AML-193 (cell line): ENCODE measurements around the gene SNRPA.
"Not testable (repeated sequence)": the region's sequence is repeated elsewhere in the genome, so short reads cannot be mapped to it uniquely, and the experiment has no call there.

Experiments used
- DNase-seq, 2 experiments: peaks; one replicate each; lab custom pipeline; 2025; lab: John Stamatoyannopoulos, UW

Gene SNRPA

DNA sequence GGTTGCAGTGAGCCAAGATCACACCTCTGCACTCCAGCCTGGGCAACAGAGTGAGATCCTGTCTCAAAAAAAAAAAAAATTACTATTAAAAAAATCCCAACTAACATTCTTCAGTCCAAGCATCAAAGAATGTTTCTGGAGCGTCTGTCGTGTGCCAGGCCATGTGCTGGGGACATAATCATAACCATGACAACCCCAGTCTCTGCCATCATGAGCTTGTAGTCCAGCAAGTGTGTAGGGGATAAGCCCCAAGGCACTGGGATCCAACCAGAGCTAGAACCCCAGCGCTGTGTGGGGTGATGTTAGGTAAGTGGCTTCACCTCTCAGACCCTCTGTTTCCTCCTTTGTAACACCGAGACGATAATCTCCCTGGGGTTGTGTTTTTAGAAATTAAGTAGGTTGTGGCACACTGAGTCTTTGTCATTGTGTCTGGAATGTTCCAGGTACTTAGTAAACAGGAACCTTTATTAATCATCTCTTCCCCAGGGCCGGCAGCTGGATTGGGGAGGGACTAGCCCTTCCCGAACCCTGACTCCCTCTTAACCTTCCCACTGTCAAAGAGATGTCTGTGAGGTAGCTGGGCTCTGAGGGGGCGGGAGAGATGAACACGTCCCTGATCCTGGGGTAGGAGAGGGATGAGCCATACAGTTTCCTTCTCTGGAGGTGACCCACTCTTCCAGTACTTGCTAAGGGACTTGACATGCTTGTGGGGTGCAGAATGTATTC is 28.9 kb upstream of the SNRPA start:
- DNase-seq, result no peak

DNA sequence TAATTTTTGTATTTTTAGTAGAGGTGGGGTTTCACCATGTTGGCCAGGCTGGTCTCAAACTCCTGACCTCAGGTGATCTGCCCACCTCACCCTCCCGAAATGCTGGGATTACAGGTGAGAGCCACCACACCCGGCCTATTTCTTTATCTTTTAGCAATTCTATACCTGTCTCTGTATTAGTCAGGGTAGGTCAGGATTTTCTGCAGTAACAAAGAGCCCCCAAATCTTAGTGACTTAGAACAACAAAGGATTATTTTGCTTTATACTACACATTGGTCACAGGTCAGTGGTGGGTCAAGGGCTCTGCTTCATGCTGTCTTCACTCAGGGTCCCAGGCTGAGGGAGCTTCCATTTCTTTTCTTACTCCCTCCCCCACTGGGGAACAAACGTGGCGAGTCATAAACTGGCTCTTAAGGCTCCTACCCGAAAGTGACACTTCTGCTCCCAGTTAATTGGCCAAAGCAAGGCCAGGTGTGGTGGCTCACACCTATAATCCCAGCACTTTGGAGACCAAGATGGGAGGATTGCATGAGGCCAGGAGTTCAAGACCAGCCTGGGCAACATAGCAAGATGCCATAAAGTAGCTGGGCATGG is 27.2 kb upstream of the SNRPA start:
- no peak for DNase-seq

DNA sequence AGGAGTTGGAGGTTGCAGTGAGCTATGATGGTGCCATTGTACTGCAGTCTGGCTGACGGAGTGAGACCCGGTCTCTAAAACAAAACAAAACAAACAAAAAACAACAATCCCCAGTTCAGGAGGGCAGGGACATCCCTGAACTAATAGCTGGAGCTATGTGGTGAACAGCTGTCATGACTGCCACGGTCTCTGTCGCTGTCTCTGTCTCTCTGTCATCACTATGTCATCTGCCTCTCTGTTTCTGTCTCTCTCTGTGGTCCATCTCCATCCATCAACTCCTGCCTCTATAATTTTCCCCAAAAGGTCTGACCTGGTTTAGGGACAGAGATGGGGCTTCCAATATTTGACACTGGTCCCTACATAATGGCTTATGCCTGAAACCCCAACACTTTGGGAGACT is 26.7 kb upstream of the SNRPA start:
- no peak for DNase-seq

DNA sequence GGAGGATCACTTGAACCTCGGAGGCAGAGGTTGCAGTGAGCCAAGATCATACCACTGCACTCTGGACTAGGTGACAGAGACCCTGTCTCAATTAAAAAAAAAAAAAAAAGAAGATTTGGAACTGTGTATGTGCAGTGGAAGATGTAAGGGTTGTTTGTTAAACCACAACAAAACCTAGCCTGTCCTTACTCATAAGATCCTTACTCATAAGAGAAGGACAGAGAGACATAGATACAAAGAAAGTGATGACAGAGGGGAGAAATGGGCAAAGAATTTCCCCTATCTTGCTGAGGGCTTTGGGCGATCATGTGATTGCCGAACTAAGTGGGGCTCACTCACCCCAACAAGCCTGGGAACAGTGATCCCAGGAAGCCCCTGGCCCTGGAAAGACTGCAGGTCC is 26.1 kb upstream of the SNRPA start:
- DNase-seq, result no peak

DNA sequence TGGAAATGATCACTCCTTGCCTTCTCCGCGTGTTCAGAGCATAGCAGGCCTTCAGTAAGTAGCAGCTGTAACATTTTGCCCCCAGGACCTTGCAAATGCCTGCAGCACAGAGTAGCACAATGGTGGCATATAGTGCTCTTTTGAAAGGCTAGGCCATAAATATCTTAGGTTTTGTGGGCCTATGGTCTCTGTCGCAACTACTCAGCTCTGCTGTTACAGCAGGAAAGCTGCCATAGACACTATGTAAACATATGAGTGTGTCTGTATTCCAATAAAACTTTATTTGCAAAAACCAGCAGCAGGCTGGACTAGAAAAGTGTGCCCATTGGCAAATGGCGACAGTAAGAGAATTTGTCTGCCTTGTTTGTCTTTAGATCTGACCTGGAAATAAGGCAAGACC is 24.7 kb upstream of the SNRPA start:
- no peak for DNase-seq

DNA sequence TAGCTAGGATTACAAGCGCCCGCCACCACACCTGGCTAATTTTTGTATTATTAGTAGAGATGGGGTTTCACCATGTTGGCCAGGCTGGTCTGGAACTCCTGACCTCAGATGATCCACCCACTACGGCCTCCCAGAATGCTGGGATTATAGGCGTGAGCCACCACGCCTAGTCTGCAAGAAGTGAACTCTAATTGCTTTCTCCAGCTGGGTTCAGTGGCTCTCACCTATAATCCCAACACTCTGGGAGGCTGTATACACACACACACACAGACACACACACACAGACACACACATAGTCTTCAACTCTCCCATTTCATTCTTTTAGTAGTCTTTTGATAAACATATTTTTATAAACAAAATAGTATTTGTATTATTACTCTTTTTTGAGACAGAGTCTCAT is 20.9 kb upstream of the SNRPA start:
- DNase-seq, result not testable (repeated sequence)

DNA sequence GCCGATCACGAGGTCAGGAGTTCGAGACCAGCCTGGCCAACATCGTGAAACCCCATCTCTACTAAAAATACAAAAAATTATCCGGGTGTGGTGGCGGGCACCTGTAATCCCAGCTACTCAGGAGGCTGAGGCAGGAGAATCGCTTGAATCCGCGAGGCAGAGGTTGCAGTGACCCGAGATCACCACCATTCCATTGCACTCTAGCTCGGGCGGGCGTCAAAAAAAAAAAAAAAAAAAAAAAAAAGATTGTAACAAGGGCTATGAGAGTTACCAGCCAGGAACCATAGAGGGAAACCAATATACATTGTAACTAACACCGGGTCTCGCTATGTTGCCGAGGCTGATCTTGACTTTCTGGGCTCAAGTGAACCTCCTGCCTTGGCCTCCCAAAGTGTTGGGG is 18.7 kb upstream of the SNRPA start:
- not testable (repeated sequence) for DNase-seq

DNA sequence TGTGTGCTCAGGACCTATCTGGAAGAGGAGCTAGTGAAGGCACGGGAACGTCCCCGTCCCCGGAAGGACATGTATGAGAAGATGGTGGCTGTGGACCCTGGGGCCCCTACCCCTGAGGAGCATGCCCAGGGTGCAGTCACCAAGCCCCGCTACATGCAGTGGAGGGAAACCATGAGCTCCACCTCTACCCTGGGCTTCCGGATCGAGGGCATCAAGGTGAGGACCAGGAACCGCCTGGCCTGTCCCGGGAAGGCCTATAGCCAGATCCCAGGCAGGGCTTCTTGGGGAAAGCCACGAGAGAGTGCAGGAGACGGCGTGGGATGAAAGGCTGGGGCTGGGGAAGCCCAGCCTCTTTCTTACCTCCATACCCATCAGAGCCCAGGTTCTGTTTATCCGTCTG is 17.9 kb upstream of the SNRPA start:
- no peak for DNase-seq

DNA sequence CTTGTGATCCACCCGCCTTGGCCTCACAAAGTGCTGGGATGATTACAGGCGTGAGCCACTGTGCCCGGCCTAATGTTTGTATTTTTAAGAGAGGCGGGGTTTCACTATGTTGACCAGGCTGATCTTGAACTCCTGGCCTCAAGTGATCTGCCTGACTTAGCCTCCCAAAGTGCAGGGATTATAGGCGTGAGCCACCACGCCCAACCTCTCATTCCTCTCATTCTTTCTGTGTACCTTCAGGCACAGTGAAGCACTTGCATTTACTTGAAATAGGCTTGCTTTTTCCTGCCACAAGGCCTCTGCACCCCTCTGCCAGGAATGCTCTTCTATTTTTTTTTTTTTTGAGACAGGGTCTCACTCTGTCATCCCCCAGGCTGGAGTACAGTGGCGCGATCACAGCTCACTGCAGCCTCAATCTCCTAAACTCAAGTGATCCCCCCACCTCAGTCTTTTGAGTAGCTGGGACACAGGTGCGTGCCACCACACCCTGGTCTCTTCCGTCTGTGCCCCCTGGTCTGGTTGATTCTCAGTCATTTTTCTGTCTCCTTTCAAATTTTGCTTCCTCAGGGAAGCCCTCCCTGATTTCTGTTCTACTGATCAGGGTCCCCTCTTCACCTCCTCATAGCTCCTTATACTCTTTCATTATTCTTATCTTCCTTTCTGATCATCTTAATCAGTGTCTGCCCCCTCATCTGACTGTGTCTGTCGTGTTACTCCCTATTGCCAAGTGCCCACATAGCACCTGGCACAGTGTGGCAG is 15.8 kb upstream of the SNRPA start:
- DNase-seq, result no peak

DNA sequence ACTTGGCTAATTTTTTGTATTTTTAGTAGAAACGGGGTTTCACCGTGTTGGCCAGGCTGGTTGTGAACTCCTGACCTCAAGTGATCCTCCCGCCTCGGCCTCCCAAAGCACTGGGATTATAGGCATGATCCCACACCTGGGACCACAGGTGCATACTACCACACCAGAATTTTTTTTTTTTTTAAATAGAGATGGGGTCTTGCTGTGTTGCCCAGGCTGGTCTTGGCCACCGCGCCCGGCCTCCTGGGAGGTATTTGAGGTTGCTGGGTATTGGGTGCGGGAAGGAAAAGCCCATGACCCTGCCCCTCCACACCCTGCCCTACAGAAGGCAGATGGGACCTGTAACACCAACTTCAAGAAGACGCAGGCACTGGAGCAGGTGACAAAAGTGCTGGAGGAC is 14.3 kb upstream of the SNRPA start:
- DNase-seq, result no peak

DNA sequence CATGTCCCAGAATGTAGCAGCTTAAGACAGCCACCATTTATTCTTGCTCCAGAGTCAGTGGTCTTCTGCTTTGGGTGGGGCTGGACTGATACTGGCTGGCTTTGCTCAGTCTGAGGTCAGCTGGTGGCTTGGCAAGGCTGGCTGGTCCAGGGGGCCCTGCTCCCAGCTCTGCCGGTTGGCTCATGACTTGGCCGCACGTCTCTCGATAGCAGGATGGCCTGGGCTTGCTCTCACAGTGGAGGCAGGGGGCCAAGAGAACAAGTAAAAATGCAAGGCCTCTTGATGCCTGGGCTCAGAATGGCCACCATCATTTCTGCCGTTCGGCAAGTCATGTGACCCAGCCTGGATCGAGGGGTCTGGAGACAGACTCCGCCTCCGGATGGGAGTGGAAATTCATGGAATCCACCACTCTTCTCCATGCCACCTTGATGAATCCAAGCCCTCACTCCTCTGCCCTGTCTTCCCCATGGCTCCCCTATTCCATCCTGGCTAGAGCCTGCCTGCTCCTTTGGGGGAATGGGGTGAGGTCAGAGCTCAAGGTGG is 13.8 kb upstream of the SNRPA start:
- no peak for DNase-seq

DNA sequence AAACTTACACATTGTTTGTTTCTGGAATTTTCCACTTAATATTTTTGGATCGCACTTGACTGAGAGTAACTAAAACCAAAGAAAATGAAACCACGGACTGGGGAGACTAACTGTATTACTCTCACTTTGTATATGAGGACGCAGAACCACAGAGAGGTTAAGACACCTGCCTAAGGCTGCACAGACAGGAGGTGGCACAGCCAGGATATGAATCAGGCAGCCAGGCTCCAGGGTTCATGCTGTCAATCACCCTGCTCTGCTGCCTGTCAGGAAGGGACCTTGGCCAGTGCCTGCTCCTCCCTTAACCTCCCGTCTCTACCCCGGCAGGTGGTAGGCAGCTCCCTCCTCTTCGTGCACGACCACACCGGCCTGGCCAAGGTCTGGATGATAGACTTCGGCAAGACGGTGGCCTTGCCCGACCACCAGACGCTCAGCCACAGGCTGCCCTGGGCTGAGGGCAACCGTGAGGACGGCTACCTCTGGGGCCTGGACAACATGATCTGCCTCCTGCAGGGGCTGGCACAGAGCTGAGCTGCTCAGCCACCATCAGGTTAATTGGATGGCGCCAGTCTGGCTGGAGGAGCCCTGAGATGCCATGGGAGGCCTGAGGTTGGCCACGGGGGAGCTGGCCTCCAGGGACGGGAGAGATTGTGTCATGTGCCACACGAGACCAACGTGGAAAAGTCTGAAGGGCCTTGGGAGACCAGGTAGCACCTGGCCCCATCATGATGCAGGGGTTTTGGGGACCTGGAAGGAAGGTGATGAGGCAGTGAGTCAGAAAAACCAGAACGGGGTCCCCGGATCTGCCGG is 11.8 kb upstream of the SNRPA start:
- no peak for DNase-seq

DNA sequence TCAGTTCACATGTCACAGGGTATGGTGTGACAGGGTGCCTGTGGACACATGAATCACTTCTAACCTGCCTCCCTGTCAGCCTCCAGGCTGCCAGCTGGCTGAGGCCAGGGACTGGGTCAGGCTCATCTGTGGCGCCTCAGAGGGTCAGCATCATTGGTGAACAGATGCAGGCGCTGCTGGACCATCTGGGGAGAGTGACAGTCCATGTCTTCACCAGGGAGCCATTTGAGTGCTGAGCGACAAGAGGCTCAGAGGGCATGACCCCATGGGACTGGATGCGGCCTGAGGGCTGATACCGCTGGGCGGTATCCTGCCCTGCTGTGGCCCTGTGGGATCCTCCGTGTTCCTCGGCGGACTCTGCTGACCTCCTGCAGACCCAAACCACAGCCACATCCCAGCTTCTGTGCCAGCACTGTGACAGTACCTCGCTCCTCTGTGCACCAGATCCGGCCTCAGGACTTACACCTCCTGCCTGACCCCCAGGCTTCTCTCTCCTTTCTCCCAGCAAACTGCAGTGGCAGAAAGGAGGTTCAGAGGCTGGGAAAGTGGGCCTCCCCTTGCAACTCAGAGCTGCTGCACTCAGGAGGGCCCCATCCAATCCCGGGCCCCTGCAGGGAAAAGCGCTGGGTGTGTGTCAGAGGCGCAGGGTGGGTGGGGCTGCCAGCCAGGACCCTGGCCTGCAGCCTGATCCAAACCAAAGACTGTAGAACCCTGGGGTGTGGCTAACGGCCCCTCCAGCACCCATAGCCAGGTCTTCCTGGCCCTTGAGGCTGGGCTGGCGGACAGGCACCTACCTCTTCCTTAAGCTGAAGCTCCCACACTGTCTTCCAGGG is 10.9 kb upstream of the SNRPA start:
- DNase-seq, result no peak

DNA sequence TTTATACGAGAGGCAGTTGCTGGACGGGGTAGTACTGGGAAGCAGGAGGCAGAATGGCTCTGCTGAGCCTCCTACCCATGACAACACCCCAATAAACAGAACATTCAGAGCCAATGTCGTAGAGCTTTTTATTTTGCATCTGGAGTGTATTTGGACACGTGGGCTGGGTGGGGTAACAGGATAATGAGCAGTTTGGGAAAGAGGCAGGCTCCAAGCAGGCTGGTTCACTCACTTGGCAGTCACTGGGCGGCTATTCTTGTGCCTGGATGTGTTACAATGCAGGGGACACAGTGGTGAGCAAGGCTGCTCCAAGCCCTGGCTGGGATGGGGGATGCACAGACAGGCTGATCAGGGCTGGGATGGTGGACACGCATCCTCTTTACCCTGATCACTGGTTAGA is 10.3 kb upstream of the SNRPA start:
- DNase-seq, result no peak

DNA sequence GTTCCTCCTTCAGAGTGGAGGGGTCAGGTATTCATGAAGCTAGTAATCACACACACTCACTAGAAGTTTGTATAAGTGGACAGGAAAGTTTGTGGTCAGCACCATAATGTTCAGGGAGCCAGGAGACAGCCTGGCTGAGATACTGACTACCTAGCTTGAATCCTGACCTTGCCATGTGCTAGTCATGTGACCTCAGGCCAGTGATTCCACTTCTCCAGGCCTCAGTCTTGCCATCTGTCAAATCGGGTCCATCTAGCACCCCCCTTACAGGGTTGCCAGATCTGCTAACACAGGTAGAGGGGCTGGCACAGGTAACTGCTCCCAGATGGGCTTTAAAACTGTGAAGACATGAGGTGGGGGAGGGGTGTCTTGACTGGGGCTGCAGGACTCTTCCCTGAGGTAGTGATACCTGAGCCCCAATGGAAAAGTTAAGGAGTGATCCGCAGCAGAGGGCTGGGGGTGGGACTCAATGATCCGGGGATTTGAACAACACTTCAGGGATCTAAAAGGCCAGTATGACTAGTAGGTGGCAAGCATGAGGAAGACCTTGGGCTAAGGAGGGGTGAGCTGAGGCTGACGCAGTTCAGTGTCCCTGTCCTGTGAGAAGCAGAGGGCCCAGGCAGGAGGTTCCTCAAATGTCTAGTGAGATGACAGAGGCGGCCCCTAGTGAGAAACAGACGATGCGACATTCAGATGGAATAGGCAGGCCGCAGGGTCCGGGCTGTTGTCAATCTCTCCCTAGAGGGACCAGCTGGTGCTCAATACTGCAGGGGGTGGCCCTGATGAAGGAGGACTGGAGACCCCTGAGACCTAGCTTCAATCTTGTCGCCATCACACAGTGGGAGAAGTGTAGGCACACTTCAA is 9.2 kb upstream of the SNRPA start:
- DNase-seq, result no peak

DNA sequence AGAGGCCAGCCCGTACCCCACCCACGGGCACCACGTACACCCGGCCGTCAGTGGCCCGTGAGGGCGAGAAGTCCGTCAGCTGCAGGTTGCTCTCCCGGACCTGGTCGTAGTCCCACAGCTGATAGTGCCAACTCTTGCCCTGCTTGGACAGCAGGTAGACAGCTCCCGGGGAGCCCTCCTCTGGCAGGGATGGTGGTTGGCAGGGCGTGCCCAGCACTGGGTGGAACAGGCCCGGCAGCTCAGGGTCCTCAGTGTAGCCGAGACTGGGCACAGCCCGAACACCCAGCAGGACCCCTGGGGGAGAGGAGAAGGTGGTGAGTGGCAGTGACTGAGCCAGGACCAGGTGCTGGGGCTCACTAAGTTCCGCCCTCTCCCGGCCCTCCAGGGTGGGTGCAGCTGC is 8.5 kb upstream of the SNRPA start:
- no peak for DNase-seq

DNA sequence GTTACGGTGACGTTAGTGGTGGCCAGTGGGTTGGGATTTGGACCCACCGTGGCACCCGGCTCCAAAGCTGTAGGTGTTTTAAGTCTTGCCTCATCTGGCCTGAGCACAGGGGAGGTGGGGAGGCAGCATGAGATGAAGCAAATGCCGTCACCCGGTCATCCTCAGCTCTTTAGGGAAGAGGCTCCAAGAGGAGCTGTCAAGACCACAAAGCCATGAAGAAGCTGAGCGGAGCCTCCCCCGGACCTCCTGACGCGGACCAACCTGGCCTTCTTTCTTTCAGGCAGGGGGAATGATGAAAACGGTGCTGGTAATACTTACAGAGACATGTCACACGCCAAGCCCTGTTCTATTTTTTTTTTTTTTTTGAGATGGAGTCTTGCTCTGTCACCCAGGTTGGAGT is 8.1 kb upstream of the SNRPA start:
- DNase-seq, result no peak

DNA sequence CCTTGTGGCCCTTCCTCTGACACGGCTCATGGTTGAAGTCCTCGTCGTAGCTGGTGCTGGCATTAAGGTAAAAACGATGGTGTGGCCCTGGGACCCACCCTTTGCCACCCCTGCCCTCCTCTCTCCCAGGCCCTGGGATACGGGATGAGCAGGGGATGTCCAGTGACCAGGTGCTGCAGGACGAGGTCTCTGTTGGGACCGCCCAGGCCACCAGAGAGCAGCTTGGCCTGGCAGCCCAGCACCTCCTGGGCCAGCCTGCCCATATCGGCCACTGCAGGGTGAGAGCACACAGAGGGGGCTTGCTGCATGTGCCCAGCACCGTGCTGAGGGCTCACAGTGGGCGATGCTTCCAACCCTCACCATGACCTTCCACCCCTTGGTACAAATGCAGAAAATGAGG is 7.1 kb upstream of the SNRPA start:
- no peak for DNase-seq

DNA sequence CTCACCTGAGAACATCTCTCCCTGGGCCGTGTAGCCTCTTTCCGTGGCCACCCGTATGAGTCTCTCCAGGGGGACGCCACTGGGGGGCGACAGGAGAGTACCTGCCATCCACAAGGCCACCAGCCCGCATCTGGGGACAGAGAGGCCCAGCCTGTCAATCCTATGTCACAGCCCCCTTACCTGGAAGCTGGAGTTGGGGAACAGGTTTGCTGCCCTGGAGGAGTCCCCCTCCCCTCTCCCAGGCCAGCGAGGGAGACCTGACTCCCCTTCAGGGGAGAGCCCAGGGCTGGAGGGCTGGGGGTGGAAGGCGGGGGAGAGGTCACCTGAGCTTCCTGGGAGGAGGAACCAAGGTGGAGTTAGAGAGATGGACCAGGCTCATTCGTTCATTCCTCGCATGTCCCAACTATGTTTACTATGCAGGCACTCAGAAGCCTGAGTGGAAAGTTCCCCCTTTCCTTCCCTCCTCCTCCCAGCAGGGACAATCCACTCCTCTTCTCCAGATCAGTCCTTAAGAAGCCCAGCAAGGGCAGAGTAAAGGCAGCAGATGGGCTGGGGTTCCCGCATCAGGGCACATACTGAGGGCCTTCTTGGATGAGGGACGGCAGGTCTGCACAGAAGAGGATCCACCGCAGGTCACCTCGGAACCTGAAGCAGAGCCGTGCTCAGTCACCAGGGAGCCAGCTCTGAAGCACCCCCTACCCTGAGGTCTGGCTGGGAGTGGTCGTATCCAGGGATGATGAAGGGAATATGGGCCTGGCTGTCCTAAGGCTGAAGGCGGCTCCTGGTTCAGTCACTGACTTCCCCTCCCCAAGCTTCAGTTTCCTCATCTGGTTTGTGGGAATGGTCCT is 6.2 kb upstream of the SNRPA start:
- DNase-seq, result no peak

DNA sequence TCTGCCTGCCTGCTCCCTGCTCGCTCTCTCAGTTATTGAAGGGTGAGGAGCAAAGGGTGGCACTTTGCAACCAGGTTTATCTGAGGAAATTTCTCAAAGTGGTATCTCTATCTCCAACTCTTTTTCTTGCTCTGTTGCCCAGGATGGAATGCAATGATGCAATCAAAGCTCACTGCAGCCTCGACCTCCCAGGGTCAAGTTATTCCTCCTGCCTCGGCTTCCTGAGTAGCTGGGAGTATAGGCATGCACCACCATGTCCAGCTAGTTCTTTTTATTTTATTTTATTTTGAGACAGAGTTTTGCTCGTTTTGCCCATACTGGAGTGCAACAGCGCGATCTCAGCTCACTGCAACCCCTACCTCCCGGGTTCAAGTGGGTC is 5.6 kb upstream of the SNRPA start:
- DNase-seq, result no peak
